GOT3 (cell line): Measurements from ENCODE around the gene SLC22A5.
A peak's percentile ranks its signal among the peaks of the same experiment; 100 is the strongest.
"Not testable (repeated sequence)": the region's sequence is repeated elsewhere in the genome, so short reads cannot be mapped to it uniquely, and the experiment has no call there.

ENCODE experiments used
- DNase-seq: peaks from one replicate; lab custom pipeline; 2025; ENCODE audit warnings: mixed read lengths; lab: John Stamatoyannopoulos, UW

Gene SLC22A5

DNA sequence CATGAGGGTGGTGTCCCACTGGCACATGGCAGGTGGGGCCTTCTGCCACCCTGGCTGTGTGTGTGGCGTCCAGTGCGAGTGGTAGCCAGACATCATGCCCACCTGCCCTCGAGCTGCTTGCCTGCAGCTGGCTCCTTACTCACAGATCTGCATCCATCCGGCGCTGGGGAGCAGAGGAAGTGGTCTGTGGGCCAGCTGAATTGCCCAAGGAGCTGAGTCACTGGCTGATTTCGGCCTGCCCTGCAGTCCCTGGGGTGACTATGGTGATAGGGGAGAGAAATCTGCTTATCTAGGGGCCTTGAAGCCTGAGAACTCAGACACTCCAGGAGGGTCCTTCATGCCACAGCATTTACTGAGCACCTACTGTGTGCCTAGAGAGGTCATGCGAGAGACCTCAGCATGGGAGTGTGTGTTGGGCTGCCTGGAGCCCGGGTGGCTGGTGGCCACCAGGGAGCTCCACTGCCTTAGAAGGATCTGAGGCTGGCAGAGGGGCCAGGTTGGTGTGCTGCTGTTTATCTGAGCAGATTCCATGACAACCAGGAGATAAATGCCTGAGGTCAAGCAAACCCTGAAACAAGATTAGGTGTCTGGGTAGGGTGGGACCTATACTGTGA, 57.1 kb downstream of the SLC22A5 start:
- peak; percentile 73 for DNase-seq

DNA sequence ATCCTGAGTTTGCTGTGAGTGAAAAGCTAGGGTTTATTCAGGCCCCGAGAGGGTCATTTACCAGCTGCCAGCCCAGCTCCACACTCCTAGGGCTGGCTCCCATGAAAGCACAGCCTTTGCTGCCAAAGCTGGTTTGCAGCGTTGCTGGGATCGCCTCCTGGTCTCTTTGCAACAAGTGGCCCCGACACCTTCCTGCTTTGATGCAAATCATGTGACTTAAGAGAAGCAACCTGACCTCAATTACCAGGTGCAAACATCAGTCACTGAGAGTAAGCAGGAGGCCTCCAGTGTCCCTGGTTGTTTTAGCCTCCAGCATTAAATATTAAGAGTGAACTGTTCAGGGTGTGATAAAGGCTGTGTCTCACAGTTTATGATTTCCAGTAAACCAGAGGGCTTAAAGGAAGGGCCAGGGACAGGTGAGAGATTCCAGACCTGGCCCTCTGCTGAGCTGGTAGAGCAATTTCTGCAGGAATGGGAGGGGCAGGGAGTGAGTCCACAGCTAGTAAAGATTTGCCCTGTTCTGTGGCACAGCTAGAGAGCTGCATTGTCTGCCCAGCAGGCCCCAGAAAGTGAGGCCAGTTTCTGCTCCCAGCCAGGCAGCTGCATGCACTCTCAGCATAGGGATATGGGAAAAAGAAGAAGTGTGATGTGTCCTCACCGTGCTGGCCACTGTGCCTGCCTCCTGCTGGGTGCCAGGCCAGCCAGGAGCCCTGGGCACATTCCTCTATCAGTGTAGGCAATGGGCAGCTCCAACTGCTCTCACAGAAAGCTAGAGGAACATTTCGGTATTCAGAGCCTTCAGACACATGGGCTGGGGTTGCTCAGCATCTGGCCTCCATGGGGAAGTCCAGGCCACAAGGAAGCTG, 58.0 kb downstream of the SLC22A5 start:
- DNase-seq = no peak

DNA sequence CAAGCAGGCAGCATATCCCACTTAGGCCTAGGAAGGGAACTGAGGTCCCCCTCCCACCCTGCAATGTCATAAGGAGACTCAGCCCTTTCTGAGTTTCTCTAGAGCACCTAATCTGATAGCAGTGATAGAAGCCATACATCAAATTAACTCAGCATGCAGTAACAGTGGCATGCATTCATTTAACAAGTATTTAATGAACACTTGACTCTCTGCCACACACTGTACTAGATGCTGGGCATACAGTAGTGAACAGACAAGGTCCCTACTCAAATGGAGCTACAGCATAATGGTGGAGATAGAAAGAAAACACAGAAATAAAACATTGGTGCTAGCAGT, 58.6 kb downstream of the SLC22A5 start:
- DNase-seq = no peak

DNA sequence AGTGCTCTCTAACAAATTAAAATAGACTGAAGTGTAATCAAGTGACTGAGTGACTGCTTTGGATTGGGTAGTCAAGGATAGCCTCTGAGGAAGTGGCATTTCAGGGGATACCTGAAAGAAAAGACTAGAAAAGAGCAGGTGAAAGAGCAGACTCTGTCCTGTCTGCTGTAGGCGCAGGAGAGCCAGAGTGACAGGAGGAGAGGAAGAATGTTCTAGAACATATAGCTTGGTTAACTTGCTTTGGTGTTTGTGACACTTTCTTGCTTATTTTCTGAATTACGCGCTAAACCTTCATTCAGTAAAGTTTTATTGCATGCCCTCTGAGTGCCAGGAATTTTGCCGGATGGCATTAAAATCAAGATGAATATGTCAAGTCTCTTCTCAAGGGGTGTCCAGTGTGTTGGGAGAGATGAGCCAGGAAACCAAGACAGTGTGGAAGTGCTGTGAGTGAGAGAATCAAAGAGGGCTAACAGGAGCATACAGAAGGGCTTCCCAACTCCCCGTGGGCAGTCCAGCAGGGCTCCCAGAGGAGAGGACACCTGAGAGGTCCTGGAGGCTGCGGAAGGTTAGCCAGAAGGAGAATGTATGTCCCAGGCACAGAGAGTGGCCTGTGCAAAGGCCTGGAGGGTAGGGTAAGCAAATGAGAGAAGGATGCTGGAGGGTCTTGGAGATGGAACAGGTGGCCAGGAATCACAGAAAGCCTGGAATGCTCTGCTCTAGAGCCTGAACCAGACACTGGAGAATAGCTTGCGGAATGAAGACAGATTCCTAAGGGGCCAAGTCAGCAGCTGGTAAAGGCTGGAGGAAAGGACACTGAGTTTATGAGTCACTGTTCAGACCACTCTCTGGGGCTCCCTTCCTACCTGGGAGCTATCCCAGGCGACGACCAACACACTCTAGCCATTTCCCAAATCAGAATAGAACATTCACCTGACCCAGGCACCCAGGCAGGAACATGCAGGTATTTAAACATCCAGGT, 59.3 kb downstream of the SLC22A5 start:
- no peak for DNase-seq

DNA sequence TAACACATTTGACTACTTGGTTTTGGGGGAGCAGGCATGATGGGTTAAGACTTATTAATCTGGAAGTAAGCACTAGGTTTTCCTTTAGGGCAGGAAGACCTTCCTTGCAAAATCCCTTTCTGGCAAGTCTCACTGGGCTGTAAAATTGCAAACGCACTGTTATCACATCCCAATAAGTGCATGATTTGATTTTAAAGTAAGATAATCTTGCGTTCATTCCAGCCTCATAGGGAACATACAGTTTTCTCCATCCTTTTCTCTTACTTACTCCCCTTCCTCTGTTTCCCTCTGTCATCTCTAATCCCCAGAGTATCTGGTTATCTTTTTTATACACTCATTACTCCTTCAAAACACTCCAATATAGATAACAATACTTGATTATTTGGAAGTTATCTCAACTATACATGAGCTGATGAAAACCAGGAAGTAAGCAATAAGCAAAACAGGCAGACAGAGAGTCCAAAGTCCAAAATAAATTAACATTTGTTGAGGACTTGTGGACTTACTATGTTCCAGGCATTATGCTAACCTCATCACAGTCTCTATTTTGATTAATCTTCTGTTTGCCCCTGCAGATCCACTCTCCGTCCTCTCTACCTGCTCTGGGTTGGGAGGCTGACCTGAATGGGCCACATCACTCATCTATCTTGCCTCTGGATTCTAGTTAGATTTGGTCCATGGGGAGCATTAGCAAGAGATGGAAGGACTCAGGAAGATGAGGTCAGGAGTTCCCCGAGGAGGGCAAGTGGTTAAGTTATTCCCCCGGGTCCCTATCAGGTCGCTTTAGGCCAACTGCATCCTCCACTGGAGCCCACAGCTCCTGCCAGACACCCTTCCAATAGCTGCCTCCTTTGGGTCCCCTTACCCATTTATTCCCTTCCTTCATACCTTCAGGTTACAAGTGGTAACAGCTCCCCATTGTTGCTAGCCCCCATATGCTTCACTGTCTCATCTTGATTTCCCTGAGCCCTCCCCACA, 60.2 kb downstream of the SLC22A5 start:
- DNase-seq = no peak

DNA sequence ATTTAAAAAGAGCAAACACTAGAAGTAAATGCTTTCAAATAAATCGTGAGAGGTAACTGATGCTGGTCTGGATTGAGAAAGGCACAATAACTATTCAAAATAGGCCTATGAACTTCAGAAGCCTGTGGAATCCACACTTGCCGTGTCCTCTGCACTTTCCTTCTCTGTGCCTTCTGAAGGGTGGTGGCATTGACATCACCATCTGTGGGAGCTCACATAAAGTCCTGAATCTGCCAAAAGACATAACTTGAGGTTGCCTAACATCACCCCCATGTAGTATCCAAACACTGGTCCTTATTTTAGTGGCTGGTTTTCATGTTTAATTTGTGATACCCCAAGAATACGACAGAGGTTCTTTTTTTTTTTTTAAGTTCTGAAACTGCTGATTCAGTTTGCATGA, 61.2 kb downstream of the SLC22A5 start:
- DNase-seq = no peak

DNA sequence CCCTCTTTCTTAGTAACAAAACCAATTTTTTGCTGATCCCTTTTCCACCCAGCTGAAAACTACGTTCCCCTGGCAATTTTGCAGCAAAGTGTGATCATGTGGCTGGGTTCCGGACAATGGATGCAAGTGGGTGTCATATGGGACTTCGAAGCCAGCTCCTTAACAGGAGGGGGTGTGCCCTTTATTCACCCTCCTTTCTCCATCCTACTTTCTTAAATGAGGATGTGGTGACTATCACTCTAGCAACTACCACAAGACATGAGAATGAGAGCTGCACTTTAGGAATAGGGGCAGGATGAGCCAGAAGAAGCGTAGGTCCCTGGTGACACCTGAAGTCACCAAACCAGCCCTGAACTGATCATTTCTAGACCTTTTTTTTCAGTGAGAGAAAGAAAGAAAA, 62.1 kb downstream of the SLC22A5 start:
- DNase-seq = no peak

DNA sequence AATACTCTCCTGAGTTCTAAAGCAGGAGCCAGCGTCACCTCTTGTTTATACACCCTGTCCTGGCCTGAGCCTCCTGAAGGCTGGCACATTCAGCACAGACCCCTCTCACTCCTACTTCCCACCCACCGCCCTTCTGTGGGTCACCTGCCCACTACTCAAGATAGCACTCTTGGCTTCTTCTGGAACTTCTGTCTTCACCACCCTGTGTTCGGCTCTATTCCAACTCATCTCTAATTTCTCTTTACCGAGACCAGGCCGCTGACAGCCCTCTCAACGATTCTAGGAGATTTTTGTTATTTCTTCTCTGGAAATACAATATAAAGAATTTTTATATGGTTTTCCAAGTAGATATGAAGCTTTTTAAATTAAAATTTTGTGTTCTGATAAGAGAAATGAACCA, 63.6 kb downstream of the SLC22A5 start:
- no peak for DNase-seq

DNA sequence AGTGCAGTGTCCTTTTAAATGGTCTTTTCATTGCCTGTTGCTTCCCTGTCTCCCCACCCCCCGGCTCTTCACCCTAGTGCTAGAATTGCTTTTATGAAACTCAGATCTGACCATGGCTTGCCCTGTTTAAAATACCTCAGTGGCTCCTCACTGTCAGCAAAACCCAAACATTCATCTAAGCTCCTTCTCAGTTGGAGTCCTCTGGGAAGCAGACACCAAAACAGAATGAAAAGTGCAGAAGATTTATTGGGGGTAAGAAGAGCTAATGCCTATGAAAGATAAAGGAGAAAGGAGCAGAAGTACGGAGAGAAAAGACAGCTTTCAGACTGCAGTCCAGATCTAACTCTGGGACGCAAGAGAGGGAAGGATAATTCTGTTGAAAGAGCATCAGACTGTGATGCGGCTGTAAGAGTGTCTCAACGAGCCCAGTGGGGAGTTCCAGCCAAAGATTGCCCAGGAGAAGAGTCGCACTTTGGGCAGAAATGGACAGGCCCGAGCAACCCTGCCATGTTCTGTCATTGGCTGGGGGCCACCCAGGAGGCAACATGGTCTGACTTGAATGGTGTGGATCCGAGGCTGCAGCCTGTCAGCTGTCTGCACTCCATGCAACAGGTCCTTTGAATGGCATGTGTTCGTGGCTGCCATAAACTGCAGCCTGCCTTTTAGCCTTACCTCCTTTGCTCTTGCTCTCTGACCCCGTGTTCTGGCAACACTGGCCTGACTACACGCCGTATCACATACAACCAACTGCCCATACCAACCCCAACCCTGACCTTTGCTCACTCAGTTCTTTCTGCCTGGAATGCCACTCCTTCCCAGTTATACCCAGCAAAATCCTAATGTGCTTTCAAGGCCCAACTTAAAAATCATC, 65.1 kb downstream of the SLC22A5 start:
- no peak for DNase-seq

DNA sequence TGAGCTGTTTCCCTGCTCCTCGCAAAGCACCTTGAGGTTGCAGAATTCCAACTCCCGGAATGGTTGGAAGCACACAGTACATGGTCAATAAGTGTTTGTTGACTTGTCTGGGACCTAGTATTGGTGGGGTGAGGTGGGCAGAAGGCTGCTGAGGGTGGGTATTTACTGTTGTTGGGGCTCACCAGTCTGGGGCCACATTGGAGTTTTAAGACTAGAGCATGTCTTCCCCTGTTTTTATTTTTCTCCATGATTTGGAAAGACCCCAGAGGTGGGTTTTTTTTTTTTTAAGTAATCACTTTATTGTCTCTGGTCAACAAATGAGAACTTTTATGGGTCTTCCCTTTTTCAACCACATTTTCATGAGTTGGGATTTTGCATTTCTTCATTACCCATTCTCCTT, 65.9 kb downstream of the SLC22A5 start:
- DNase-seq = no peak

DNA sequence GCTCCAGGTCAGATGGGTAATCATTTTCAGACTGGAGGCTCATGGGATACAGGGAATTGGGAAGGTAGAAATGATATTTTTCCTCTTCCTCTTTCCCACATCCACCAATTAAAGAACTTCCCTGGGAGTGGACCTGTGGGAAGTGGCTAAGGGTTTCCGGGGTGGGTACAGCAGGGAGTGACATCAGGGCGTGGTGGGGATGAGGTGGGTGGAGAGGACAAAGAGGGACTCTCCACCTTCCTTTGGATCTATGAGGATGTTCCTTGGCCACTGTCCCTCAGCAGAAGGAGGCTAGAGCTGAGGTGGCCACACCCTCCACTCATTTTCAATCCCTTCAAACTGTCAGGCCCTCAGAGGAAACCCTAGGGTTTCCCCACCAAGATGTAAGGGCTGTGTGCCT, 66.4 kb downstream of the SLC22A5 start:
- DNase-seq = no peak

DNA sequence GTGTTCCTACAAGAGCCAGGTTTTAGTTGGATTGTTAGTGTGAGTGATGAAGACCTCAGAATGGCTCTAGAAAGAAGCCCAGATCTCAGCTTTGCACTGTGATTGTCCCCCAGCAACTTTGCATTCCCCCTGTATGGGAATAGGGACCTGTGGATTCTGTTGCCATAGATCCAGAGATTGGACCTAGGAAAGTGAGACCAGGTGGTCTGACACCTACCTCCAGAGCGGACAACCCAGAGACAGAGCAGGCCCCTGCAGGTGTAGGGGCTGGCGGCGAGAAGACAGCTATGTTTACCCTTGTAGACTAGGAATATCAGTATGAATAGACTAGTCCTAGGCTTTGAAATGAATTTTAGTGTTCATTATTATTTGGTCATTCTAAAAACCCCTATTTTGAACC, 67.4 kb downstream of the SLC22A5 start:
- DNase-seq = no peak

DNA sequence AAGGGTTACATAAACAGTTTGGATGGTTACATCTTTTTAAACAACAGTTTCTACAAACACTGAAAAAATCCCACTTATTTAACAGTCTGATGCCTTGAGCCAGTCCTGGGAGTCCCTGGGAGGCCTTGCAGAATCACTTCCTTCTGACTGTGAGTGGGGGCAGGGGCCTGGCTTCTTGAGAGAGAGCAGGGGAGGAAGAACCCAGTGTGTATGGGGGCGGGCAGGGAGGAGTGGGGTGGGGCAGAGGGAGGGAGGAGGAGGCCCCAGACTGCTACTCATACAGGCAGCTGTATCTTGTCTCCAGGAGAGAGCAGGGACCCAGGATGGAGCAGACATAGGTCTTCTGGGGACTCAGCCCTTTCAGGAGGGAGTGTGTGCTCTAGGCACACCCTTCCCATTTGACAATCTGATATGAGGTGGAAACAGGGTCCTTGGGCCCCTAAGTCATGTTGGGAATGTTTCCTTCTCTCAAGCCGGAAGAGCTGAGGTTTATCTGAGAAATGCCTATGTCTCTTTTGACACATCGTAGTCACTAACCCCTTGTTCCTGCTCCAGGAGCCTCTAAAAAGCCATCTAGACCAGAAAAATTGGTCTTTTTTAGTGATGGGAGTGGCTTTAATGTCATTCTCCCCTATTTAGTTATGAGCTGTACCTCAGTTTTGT, 68.2 kb downstream of the SLC22A5 start:
- no peak for DNase-seq

DNA sequence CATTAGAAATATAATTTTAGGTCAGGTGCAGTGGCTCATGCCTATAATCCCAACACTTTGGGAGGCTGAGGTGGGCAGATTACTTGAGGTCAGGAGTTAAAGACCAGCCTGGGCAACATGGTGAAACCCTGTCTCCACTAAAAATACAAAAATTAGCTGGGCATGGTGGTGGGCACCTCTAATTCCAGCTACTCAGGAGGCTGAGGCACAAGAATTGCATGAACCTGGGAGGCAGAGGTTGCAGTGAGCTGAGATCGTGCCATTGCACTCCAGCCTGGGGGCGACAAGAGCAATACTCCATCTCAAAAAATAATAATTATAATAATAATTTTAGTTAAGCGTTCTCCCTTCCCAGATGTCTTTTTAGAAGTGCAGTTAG, 68.7 kb downstream of the SLC22A5 start:
- not testable (repeated sequence) for DNase-seq

DNA sequence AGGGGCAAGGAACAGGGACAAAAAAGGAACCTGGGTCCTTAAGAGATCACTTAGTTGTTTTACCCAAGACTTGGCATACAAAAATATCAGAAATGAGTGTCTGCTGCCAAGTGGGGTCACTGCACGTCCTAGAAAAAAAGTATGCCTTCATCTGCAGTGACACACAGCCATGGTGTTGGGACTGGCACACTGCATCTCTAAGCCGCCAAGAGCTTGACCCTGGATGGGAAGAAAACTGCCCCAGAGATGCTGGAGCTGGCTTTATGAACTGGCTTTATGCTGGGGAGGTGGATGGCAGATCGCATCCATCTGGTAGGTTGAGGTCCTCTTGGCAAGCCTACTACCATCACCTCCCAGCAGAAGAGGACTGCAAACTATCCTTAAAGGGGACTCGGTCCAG, 69.4 kb downstream of the SLC22A5 start:
- DNase-seq = no peak

DNA sequence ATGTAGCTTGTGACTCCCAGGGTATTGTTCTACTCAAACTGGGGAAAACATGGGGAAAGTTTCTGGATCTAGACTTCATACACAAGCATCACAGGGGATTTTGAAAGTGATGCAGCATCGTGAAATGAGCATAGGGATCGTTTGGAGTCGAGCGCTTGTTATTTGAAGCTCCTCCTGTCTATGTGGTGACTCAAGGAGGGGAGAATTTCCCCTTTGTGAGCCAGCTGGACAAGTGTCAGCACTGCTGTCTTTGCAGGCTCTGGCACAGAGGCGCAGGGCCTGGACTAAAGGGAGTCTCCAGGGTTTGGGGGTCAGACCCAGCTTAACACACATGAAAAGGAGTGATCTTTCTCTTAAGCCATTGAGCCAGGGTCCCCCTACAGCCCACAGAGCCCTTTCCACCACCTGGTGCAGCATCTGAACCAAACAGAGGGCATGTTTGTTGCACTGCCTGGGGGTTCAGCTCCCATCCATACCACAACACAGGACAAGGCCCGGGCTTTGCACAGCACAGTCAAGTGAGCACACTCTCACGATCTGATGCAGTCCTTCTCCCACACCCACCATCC, 70.1 kb downstream of the SLC22A5 start:
- peak; percentile 44 for DNase-seq

DNA sequence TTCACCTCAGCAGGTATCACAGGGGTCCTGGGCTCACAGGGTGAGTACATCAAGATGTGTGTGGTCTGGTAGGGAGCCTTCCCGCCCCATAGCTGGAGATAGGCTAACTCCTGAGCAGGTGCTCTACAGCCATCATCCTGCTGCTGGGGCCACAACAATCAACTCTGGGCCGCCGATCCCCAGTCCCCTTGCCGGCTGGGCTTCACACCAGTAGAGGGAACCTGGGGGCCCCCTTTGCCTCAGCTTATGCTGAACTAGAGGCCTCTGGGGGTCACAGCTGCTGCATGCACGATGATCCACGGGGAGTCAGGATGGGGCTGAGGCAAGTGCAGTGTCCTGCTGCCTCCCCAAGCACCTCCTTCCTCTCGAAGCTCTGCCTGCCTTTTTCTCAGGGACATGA, 74.6 kb downstream of the SLC22A5 start:
- no peak for DNase-seq
